Gastrocnemius medialis (tissue), 4 donors: ENCODE results near the gene TNFRSF13B.

Experiments used
- POLR2A ChIP-seq, 2 donors: fragments of 450-650 bp; IDR thresholded peaks; one replicate each; pipeline ENCODE4 v1.6.1; 2017; ENCODE audit warnings: antibody characterized with exemption in 2 of 2, mild to moderate bottlenecking in 2 of 2, moderate library complexity in 2 of 2
- TF ChIP-seq, protein P1 (sequence below), 5 experiments: fragments of 450-650 bp in 3 of 5; fragments of 200-600 bp in 2 of 5; sonication (generic) in 2 of 5; IDR thresholded peaks in 4 of 5; conservative IDR thresholded peaks in 1 of 5; 1 replicate in 4 of 5; 2 replicates in 1 of 5; pipeline ENCODE4 v1.5.1; 2016 to 2019; ENCODE audit warnings: antibody characterized with exemption in 5 of 5, mild to moderate bottlenecking in 3 of 5, moderate library complexity in 3 of 5

DNA sequence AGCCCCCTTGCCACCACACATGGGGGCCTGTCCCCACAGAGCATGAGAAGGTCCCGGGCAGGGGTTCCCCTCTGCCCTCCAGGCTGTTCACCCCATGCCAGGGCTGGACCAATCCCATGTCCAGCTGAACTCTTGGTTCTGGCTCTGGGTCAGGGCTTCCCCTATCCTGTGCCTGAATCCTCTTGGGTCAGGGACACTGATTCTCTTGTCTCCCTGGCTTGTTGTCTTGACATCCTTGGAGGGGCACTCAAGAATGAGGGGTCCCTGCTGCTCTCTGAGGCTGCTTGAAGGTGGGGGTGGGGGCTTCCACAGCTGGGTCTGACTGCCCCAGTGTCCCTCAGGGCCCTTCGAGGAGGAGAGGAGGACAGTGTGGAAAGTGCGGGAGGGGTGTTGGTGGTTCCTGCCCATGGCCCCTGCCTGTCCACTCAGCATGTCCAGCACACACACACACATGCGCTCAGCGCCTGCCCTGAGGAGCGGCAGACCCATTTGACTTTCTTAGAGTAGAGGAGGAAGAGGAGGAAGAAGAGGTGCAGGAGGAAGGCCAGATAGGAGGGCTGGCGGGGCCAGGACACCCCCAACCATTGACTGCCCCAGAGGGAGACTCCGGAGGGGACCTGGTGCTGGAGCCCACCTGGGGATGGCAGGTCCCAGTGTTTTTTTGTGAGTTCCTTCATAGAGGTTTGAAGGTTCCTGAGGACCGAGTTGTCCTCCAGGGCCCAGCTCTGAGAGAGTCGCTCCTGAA is 47.0 kb downstream of the TNFRSF13B start:
- TF ChIP-seq, protein P1, sequence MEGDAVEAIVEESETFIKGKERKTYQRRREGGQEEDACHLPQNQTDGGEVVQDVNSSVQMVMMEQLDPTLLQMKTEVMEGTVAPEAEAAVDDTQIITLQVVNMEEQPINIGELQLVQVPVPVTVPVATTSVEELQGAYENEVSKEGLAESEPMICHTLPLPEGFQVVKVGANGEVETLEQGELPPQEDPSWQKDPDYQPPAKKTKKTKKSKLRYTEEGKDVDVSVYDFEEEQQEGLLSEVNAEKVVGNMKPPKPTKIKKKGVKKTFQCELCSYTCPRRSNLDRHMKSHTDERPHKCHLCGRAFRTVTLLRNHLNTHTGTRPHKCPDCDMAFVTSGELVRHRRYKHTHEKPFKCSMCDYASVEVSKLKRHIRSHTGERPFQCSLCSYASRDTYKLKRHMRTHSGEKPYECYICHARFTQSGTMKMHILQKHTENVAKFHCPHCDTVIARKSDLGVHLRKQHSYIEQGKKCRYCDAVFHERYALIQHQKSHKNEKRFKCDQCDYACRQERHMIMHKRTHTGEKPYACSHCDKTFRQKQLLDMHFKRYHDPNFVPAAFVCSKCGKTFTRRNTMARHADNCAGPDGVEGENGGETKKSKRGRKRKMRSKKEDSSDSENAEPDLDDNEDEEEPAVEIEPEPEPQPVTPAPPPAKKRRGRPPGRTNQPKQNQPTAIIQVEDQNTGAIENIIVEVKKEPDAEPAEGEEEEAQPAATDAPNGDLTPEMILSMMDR (IDR thresholded peaks at IDR 0.05 in 4 of 5, conservative IDR thresholded peaks at IDR 0.05 in 1 of 5) = no peak
- no peak for TF ChIP-seq POLR2A (IDR thresholded peaks at IDR 0.05)
